ENCODE data around the gene STK38L. TPM values are rescaled to one million over a fixed set of nuclear protein-coding genes. Genes with fewer than 3 reads are reported as not detected.

STK38L gene
- total and polyA plus RNA-seq, 2 of the 8 experiments (the other 6 are each of a cell fraction or from before 2014, with no cell fraction given), result 8.1 to 63.6 TPM

- Histone ChIP-seq H3K4me1 (replicated peaks in 1 of 4; ENCODE audit: control insufficient read depth in 3 of 4, insufficient read depth in 4 of 4, low read length in 3 of 4) (peaks cover 3 to 10% (median 9%) of the 10 kb centered on the region in 4 experiments; a peak in 4 of 7 replicates), H4K5ac (ENCODE audit: insufficient read length, low read depth, low read length) (no peak overlapping the region), H2BK20ac (ENCODE audit: low read length) (no peak overlapping the region), H3K23ac (ENCODE audit: insufficient read length) (no peak overlapping the region), H3K79me1 (ENCODE audit: low read depth, low read length) (peaks cover 9% of the 10 kb centered on the region), H3K4me2 (ENCODE audit: insufficient read depth in 1 of 2, low read depth in 2 of 2, low read length in 2 of 2) (no peak overlapping the region), H2AK5ac (ENCODE audit: low read depth, low read length) (no peak overlapping the region), H4K20me1 (replicated peaks in 1 of 2; ENCODE audit: control insufficient read depth in 1 of 2, insufficient read depth in 2 of 2, low read length in 2 of 2) (peaks cover 2 to 12% of the 10 kb centered on the region in 2 experiments), H3K27me3 (replicated peaks in 1 of 4; ENCODE audit: control insufficient read depth in 3 of 4, extremely low read depth in 1 of 4, insufficient read depth in 3 of 4, low read length in 3 of 4) (no peaks in the 10 kb centered on the region), H3K9me3 (ENCODE audit: insufficient read depth in 2 of 2, low read depth in 1 of 2, low read length in 1 of 2) (no peaks in the 10 kb centered on the region), H3K18ac (ENCODE audit: extremely low read depth, low read length) (no peak overlapping the region), H3K4ac (replicated peaks; ENCODE audit: insufficient read length, low read depth, low read length) (no peak overlapping the region), H4K91ac (replicated peaks; ENCODE audit: insufficient read length, low read length) (no peak overlapping the region), H2BK120ac (replicated peaks; ENCODE audit: low read depth, low read length) (no peak overlapping the region), H3K36me3 (ENCODE audit: control insufficient read depth in 2 of 4, insufficient read depth in 4 of 4, low read length in 3 of 4) (no peaks in the 10 kb centered on the region), H2BK12ac (ENCODE audit: low read depth, low read length) (no peak overlapping the region), H3K14ac (ENCODE audit: insufficient read length) (no peak overlapping the region), H2AFZ (ENCODE audit: low read length) (no peak overlapping the region), H2BK15ac (ENCODE audit: low read length) (no peak overlapping the region), H2BK5ac (ENCODE audit: low read depth, low read length) (no peak overlapping the region; the same call in 1 of the 2 replicates), H3K79me2 (ENCODE audit: control insufficient read depth in 1 of 2, insufficient read depth in 2 of 2, low read length in 2 of 2) (peaks cover 0 to 78% of the 10 kb centered on the region in 2 experiments; a peak in 2 of 4 replicates), H3K4me3 (ENCODE audit: extremely low read depth in 1 of 4, insufficient read depth in 2 of 4, low read depth in 3 of 4, low read length in 4 of 4) (no peak overlapping the region), H3K9ac (replicated peaks in 1 of 4; ENCODE audit: extremely low read depth in 1 of 4, low read depth in 3 of 4, low read length in 3 of 4) (no peak overlapping the region), H3K23me2 (ENCODE audit: low read depth, low read length) (no peaks in the 10 kb centered on the region), H3K56ac (replicated peaks; ENCODE audit: insufficient read length, low read depth, low read length) (no peak overlapping the region), H3K27ac (ENCODE audit: low read depth, low read length) (no peak overlapping the region), H4K8ac (ENCODE audit: extremely low read depth, insufficient read depth, low read length) (no peak overlapping the region)
- ChIA-PET POLR2A (ENCODE audit: partially characterized antibody) (interaction anchor here (0.6 to 0.9 kb wide), 2 partner anchors 14 to 38 kb away, joined by 3 read pairs; no protein-coding TSS in a partner anchor), CTCF (ENCODE audit: partially characterized antibody) (interaction anchor here (1.6 kb wide), 1 partner anchor 11 kb away, joined by 4 read pairs; no protein-coding TSS in a partner anchor)
- FAIRE-seq (no peak), DNase-seq (ENCODE audit: low read depth in 1 of 2, low spot score in 2 of 2) (no peak)
- 80% methylated on average over 4 of the region's 4 CpGs; no CpG with 5 or more reads in 1 of the 2 experiments for WGBS, 2 experiments (ENCODE audit: extremely low coverage in 1 of 2, insufficient coverage in 1 of 2, insufficient read length in 1 of 2, insufficient replicate concordance in 2 of 2, low coverage in 1 of 2, low lambda C conversion rate in 2 of 2, missing lambda C conversion rate in 1 of 2)
- TF ChIP-seq GTF2F1 (IDR thresholded peaks at IDR 0.05; ENCODE audit: borderline replicate concordance, low read depth, low read length), result no peak
These were observed 101.3 kb downstream of the STK38L start for GRCh38 chr12:27345376-27345775.

Data from H1 (cell line).